Erythroblast (primary cell): ENCODE measurements around the gene PLD2.

Experiments
- GATA1 ChIP-seq: IDR thresholded peaks from 2 replicates; pipeline ENCODE4 v1.6.1; 2011; ENCODE audit warnings: low read depth, mild to moderate bottlenecking, control low read depth, low read length, moderate library complexity
- POLR2A ChIP-seq: IDR thresholded peaks from 2 replicates; pipeline ENCODE4 v1.6.1; 2011; ENCODE audit warnings: mild to moderate bottlenecking, low read length

DNA sequence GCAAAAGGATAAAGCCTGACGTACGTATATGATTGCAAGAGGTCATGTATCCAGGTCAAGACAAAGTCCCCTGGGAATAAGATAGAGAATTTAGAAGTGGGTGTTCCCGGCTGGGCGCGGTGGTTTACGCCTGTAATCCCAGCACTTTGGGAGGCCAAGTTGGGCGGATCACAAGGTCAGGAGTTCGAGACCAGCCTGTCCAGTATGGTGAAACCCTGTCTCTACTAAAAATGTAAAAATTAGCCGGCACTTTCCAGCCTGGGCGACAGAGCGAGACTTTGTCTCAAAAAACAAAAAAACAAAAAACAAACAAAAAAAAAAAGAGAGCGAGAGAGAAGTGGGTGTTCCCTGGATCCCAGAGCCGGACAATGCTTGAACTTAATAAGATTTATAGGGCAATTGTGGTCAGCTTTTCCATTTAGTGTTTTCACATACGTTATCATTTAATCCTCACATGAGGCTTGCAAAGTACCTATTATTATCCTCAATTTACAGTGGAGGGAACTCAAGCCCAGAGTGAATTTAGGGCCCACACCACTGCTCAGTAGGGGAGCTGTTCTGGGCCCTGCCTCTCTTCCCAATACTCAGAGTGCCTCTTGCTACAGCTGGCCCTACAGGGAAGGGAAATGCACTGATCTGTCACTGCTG, 18.7 kb upstream of the PLD2 start:
- TF ChIP-seq POLR2A: no peak
- no peak for TF ChIP-seq GATA1
